Nephron (organoid): ENCODE results near the gene ITSN2.
A peak's percentile ranks its signal among the peaks of the same experiment; 100 is the strongest.

Experiments
- H3K27ac Mint-ChIP-seq, 3 experiments: 2 replicates each; pipeline ENCODE4 v1.8.0; 2020; ENCODE audit warnings: mixed read lengths in 3 of 3, mild to moderate bottlenecking in 2 of 3, moderate library complexity in 1 of 3
- H3K27me3 Mint-ChIP-seq: 2 replicates; pipeline ENCODE4 v1.8.0; 2021; ENCODE audit warnings: low read depth, mild to moderate bottlenecking, moderate library complexity, mixed read lengths
- H3K36me3 Mint-ChIP-seq: 2 replicates; pipeline ENCODE4 v1.8.0; 2020; ENCODE audit warnings: low read depth, mixed read lengths
- H3K4me1 Mint-ChIP-seq: 2 replicates; pipeline ENCODE4 v1.8.0; 2020; ENCODE audit warnings: mixed read lengths
- H3K4me3 Mint-ChIP-seq, 3 experiments: 2 replicates each; pipeline ENCODE4 v1.8.0; 2020; ENCODE audit warnings: mild to moderate bottlenecking in 3 of 3, mixed read lengths in 3 of 3, moderate library complexity in 2 of 3
- H3K9me3 Mint-ChIP-seq: 2 replicates; pipeline ENCODE4 v1.8.0; 2020; ENCODE audit warnings: mixed read lengths
- TF ChIP-seq, protein P1 (sequence below), 3 experiments: fragments of 200-600 bp; sonication (generic); IDR thresholded peaks; one replicate each; pipeline ENCODE4 v1.5.0; 2021; ENCODE audit warnings: antibody characterized with exemption in 3 of 3; ENCODE audit not compliant: unreplicated experiment in 3 of 3

Gene ITSN2

DNA sequence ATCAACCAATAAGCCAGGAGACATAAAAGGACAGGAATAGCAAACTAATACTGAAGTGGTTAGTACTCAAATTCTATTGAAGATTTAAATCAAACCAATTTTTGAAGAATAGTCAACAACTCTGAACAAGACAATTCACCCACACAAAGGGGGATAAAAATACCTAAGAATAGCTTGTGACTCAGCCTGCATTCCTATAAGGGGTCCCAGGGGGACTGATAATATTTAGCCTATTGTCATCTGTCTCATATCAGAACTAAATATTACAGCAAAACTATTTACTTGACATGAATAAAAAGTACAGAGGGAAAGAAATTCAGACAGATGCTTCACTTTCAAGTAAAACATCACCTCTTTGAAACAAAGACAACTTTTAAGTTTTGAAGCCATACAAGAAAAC, 7.7 kb downstream of the ITSN2 start:
- Mint-ChIP-seq H3K4me1 (peaks cover 33% of the 10 kb centered on the region), H3K4me3 (no peak overlapping the region), H3K27me3 (no peaks in the 10 kb centered on the region), H3K36me3 (no peaks in the 10 kb centered on the region), H3K9me3 (peaks cover 4% of the 10 kb centered on the region), H3K27ac (peak overlapping the region in 1 of 3 experiments; percentile 6)
- TF ChIP-seq, protein P1, sequence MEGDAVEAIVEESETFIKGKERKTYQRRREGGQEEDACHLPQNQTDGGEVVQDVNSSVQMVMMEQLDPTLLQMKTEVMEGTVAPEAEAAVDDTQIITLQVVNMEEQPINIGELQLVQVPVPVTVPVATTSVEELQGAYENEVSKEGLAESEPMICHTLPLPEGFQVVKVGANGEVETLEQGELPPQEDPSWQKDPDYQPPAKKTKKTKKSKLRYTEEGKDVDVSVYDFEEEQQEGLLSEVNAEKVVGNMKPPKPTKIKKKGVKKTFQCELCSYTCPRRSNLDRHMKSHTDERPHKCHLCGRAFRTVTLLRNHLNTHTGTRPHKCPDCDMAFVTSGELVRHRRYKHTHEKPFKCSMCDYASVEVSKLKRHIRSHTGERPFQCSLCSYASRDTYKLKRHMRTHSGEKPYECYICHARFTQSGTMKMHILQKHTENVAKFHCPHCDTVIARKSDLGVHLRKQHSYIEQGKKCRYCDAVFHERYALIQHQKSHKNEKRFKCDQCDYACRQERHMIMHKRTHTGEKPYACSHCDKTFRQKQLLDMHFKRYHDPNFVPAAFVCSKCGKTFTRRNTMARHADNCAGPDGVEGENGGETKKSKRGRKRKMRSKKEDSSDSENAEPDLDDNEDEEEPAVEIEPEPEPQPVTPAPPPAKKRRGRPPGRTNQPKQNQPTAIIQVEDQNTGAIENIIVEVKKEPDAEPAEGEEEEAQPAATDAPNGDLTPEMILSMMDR (IDR thresholded peaks at IDR 0.05; ENCODE audit: unreplicated experiment in 3 of 3) = no peak

DNA sequence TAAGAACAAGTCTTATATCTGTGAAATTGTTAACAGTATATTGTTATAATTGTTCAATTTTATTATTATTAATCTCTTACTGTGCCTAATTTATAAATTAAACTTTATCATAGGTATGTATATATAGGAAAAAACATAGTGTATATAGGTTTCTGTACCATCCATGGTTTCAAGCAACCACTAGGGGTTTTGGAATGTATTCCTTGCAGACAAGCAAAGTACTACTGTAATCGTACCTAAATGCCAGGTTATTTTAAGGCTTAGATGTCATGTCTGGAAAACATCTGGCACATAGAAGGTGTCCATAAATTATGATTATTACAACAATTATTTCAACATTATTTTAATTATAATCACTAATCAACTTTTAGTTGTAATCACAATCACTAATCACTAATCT, 8.4 kb downstream of the ITSN2 start:
- Mint-ChIP-seq H3K36me3 (no peaks in the 10 kb centered on the region), H3K9me3 (peaks cover 4% of the 10 kb centered on the region), H3K27ac (no peak overlapping the region), H3K27me3 (no peaks in the 10 kb centered on the region), H3K4me3 (no peak overlapping the region), H3K4me1 (peaks cover 33% of the 10 kb centered on the region)
- TF ChIP-seq, protein P1 (IDR thresholded peaks at IDR 0.05; ENCODE audit: unreplicated experiment in 3 of 3) = peak in 1 of 3 experiments; percentile 29

DNA sequence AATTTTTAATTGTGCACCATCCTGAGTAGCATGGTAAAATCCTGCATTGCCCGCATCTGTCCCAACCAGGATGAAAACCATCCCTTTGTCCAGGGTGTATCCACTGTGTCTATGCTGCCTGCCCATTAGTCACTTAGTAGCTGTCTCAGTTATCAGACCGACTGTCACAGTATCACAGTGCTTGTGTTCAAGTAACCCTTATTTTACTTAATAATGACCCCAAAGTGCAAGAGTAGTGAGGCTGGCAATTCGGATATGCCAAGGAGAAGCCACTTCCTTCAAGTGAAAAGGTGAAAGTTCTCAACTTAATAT, 8.8 kb downstream of the ITSN2 start:
- no peaks in the 10 kb centered on the region for H3K36me3 Mint-ChIP-seq
- peaks cover 4% of the 10 kb centered on the region for H3K9me3 Mint-ChIP-seq
- TF ChIP-seq, protein P1 (IDR thresholded peaks at IDR 0.05; ENCODE audit: unreplicated experiment in 3 of 3) = no peak
- no peak overlapping the region for H3K27ac Mint-ChIP-seq
- H3K4me1 Mint-ChIP-seq = peaks cover 33% of the 10 kb centered on the region
- H3K27me3 Mint-ChIP-seq = no peaks in the 10 kb centered on the region
- H3K4me3 Mint-ChIP-seq = no peak overlapping the region

DNA sequence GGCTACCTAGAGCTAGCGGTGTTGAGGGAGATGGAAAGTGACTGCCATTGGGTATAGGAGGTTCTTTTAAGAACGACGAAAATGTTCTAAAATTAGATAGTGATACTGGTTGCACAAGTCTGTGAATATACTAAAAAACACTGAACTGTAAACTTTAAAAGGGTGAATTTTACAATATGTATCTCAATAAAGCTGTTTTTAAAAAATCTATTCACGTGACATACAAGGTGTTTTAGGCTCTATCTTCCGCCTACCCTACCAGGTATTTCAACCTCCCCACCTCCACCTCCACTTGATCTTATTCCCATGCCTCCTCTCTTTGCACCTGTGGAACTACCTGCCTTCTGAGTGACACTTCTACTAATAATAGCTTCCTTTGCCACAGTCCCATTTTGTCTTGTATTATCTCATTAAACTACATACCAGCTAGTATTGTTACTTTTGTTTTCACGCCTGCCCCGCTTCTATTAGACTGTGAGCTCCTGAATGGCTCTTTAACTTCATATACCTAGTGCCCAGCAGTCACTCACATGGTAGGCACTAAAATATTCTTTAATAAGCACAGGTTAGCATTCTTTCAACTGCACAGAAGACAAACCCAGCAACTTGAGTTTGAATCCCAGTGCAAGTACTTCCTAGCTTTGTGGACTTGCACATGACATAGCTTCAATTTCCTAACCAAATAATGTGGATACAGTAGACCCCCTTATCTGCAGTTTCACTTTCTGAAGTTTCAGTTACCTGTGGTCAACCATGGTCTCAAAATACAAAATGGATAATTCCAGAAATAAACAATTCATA, 9.3 kb downstream of the ITSN2 start:
- TF ChIP-seq, protein P1 (IDR thresholded peaks at IDR 0.05; ENCODE audit: unreplicated experiment in 3 of 3) = no peak
- H3K4me1 Mint-ChIP-seq = peaks cover 33% of the 10 kb centered on the region
- no peak overlapping the region for H3K27ac Mint-ChIP-seq
- H3K27me3 Mint-ChIP-seq = no peaks in the 10 kb centered on the region
- H3K9me3 Mint-ChIP-seq = peaks cover 4% of the 10 kb centered on the region
- no peak overlapping the region for H3K4me3 Mint-ChIP-seq
- no peaks in the 10 kb centered on the region for H3K36me3 Mint-ChIP-seq

DNA sequence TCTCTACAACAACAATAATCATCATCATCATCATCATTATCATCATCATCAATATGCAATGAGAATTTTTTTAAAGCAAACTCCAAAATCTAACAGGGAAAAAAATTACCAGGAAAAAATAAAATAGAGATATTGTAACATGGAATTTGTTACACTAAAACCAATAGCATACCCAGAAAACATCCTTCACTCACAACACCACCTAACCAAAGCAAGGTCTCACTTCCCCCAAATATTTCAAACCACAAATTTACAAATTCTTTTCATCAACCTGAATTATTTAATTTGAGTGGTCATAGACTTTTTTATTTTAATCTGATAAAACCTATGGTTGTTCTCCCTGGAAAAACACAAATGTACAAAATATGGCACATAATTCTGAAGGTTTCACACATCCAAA, 11.2 kb downstream of the ITSN2 start:
- TF ChIP-seq, protein P1 (IDR thresholded peaks at IDR 0.05; ENCODE audit: unreplicated experiment in 3 of 3) = no peak
- H3K4me1 Mint-ChIP-seq = peaks cover 21% of the 10 kb centered on the region
- no peaks in the 10 kb centered on the region for H3K36me3 Mint-ChIP-seq
- peaks cover 4% of the 10 kb centered on the region for H3K9me3 Mint-ChIP-seq
- no peaks in the 10 kb centered on the region for H3K27me3 Mint-ChIP-seq
- no peak overlapping the region for H3K4me3 Mint-ChIP-seq
- no peak overlapping the region for H3K27ac Mint-ChIP-seq

DNA sequence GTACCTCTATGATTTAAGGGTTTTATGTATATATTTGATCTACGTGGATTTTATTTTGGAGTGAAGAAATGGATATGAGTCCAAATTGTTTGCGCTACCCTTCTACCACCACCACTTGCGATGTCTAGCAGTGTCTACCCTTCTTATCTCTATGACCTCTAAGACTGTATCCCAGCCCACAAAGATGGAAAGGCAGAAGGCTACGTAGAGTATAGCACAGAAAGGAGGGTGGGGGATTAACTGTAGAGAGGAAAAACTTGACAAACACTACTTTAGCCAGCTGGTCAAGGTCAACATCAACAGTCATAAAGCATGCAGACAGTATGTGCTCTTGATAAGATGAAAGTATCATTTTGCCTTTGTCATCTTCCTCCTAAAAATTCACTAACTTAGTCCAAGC, 14.4 kb downstream of the ITSN2 start:
- H3K27ac Mint-ChIP-seq = no peak overlapping the region
- no peaks in the 10 kb centered on the region for H3K36me3 Mint-ChIP-seq
- H3K9me3 Mint-ChIP-seq = peaks cover under 1% of the 10 kb centered on the region
- TF ChIP-seq, protein P1 (IDR thresholded peaks at IDR 0.05; ENCODE audit: unreplicated experiment in 3 of 3) = no peak
- peaks cover 8% of the 10 kb centered on the region for H3K4me1 Mint-ChIP-seq
- H3K4me3 Mint-ChIP-seq = no peak overlapping the region
- no peaks in the 10 kb centered on the region for H3K27me3 Mint-ChIP-seq
